Endodermal cell (in vitro differentiated cells): ENCODE results near the gene ACBD3. TPM values are rescaled to one million over a fixed set of nuclear protein-coding genes. Genes with fewer than 3 reads are reported as not detected.

Experiments used
- DNase-seq: peaks from one replicate; pipeline ENCODE4 v3.0.0-alpha.2; 2017
- H3K27ac ChIP-seq: 2 replicates; pipeline ENCODE4 v1.5.1; 2013; ENCODE audit warnings: mild to moderate bottlenecking, low read depth, low read length, moderate library complexity
- H3K27me3 ChIP-seq: 2 replicates; pipeline ENCODE4 v1.6.1; 2013; ENCODE audit warnings: mild to moderate bottlenecking, low read length, moderate library complexity; ENCODE audit not compliant: insufficient read depth, control insufficient read depth, poor library complexity, severe bottlenecking
- H3K36me3 ChIP-seq: 2 replicates; pipeline ENCODE4 v1.7.0; 2013; ENCODE audit warnings: mild to moderate bottlenecking, low read length, moderate library complexity; ENCODE audit not compliant: control insufficient read depth, insufficient read depth
- H3K4me1 ChIP-seq: one replicate; pipeline ENCODE4 v1.7.0; 2013; ENCODE audit warnings: low read length; ENCODE audit not compliant: control insufficient read depth, insufficient read depth
- H3K4me3 ChIP-seq: 2 replicates; pipeline ENCODE4 v1.5.1; 2013; ENCODE audit warnings: mild to moderate bottlenecking, low read length, moderate library complexity
- H3K9ac ChIP-seq: 2 replicates; pipeline ENCODE4 v1.6.1; 2013; ENCODE audit warnings: mild to moderate bottlenecking, low read length, moderate library complexity; ENCODE audit not compliant: poor library complexity, severe bottlenecking; ENCODE audit errors: extremely low read depth
- H3K9me3 ChIP-seq: 2 replicates; pipeline ENCODE4 v1.6.1; 2013; ENCODE audit warnings: mild to moderate bottlenecking, low read length, moderate library complexity; ENCODE audit not compliant: control insufficient read depth
- H3K27ac Mint-ChIP-seq: 2 replicates; pipeline ENCODE4 v1.8.0; 2020; ENCODE audit warnings: mixed read lengths
- H3K27me3 Mint-ChIP-seq: 2 replicates; pipeline ENCODE4 v1.8.0; 2021; ENCODE audit warnings: mild to moderate bottlenecking, mixed read lengths; ENCODE audit not compliant: insufficient read depth
- H3K36me3 Mint-ChIP-seq: 2 replicates; pipeline ENCODE4 v1.8.0; 2020; ENCODE audit warnings: low read depth, mixed read lengths
- H3K4me1 Mint-ChIP-seq: 2 replicates; pipeline ENCODE4 v1.8.0; 2020; ENCODE audit warnings: mixed read lengths
- H3K4me3 Mint-ChIP-seq: 2 replicates; pipeline ENCODE4 v1.8.0; 2020; ENCODE audit warnings: mild to moderate bottlenecking, moderate library complexity, mixed read lengths
- H3K9me3 Mint-ChIP-seq: 2 replicates; pipeline ENCODE4 v1.8.0; 2020; ENCODE audit warnings: mild to moderate bottlenecking, mixed read lengths
- CTCF ChIP-seq: fragments of 200-600 bp; sonication (generic); conservative IDR thresholded peaks from 2 replicates; pipeline ENCODE4 v1.5.0; 2021; ENCODE audit warnings: antibody characterized with exemption, mild to moderate bottlenecking
- WGBS, 2 experiments: methylation state at CpG; one replicate each; pipeline versions ENCODE4 v1.1.5 to v1.1.7; 2013; ENCODE audit warnings: missing lambda C conversion rate in 2 of 2, mixed read lengths in 1 of 2; ENCODE audit not compliant: insufficient coverage in 1 of 2, insufficient read length in 1 of 2; 5-methylcytosine and 5-hydroxymethylcytosine counted together
- total RNA-seq, 2 donors: library from RNA; stranded (reverse); fragmentation: NEBNext Ultra II Directional in 1 of 2; extraction: Animal tissue kit (Norgen Biotek cat#: 25700) in 1 of 2; gene quantifications; 2 replicates in 1 of 2; 3 replicates in 1 of 2; pipeline ENCODE4 v1.2.1, GENCODE V29; 2021

Gene ACBD3
- total RNA-seq, 2 donors from 2014 or later, result 34.8 to 48.0 TPM

GRCh38 chr1:226222686-226223085, 36.1 kb upstream of the ACBD3 start:
- Mint-ChIP-seq H3K4me3 (peak overlapping the region; percentile 84), H3K27me3 (no peaks in the 10 kb centered on the region)
- no peak for TF ChIP-seq CTCF

GRCh38 chr1:226220473-226221189, 34.1 kb upstream of the ACBD3 start:
- H3K27ac ChIP-seq, result no peak overlapping the region
- H3K27ac Mint-ChIP-seq, result peak overlapping the region; percentile 92
- H3K4me3 ChIP-seq, result peak overlapping the region; percentile 33
- H3K9me3 ChIP-seq, result no peaks in the 10 kb centered on the region
- H3K36me3 ChIP-seq, result peaks cover 9% of the 10 kb centered on the region
- H3K27me3 ChIP-seq, result no peaks in the 10 kb centered on the region
- peaks cover 28% of the 10 kb centered on the region for H3K4me1 ChIP-seq
- no peak overlapping the region for H3K4me3 Mint-ChIP-seq
- peak; percentile 42 for TF ChIP-seq CTCF
- H3K9ac ChIP-seq, result peak overlapping the region; percentile 62
- WGBS, 2 experiments, result 23 to 47% methylated on average over 4 to 11 of the region's 11 CpGs
- H3K4me1 Mint-ChIP-seq, result peaks cover 49% of the 10 kb centered on the region
- H3K36me3 Mint-ChIP-seq, result peaks cover 1% of the 10 kb centered on the region
- H3K9me3 Mint-ChIP-seq, result no peaks in the 10 kb centered on the region
- peak; percentile 80 for DNase-seq
- H3K27me3 Mint-ChIP-seq, result no peaks in the 10 kb centered on the region

More at GRCh38 chr1:226222686-226223085, 36.1 kb upstream of the ACBD3 start:
- Histone ChIP-seq H3K36me3 (peaks cover 28% of the 10 kb centered on the region), H3K9ac (no peak overlapping the region), H3K27me3 (no peaks in the 10 kb centered on the region), H3K4me1 (peaks cover 10% of the 10 kb centered on the region), H3K9me3 (no peaks in the 10 kb centered on the region), H3K27ac (no peak overlapping the region), H3K4me3 (no peak overlapping the region)
- WGBS, 2 experiments, result 78 to 97% methylated on average over 6 to 10 of the region's 10 CpGs
- peaks cover 14% of the 10 kb centered on the region for H3K36me3 Mint-ChIP-seq
- peak overlapping the region; percentile 75 for H3K27ac Mint-ChIP-seq
- DNase-seq, result no peak
- H3K4me1 Mint-ChIP-seq, result peaks cover 37% of the 10 kb centered on the region
- H3K9me3 Mint-ChIP-seq, result no peaks in the 10 kb centered on the region

- H3K27ac ChIP-seq, result no peak overlapping the region
- peaks cover 34% of the 10 kb centered on the region for H3K4me1 ChIP-seq
- 85 to 88% methylated on average over 8 to 10 of the region's 10 CpGs for WGBS, 2 experiments
- Mint-ChIP-seq H3K27ac (peak overlapping the region; percentile 78), H3K9me3 (no peaks in the 10 kb centered on the region), H3K4me3 (no peak overlapping the region), H3K4me1 (peaks cover 54% of the 10 kb centered on the region), H3K27me3 (no peaks in the 10 kb centered on the region), H3K36me3 (no peaks in the 10 kb centered on the region)
- peak overlapping the region; percentile 26 for H3K9ac ChIP-seq
- no peak for TF ChIP-seq CTCF
- no peaks in the 10 kb centered on the region for H3K9me3 ChIP-seq
- no peak overlapping the region for H3K4me3 ChIP-seq
- H3K27me3 ChIP-seq, result no peaks in the 10 kb centered on the region
- DNase-seq, result peak; percentile 53
- H3K36me3 ChIP-seq, result no peaks in the 10 kb centered on the region
Measured at GRCh38 chr1:226217273-226217672, 30.7 kb upstream of the ACBD3 start.
